Measurements from ENCODE around the gene STX4.

STX4 gene

GRCh38 chr16:31079342-31079944 lies 46.1 kb downstream of the STX4 start:
- TF ChIP-seq, protein P1, sequence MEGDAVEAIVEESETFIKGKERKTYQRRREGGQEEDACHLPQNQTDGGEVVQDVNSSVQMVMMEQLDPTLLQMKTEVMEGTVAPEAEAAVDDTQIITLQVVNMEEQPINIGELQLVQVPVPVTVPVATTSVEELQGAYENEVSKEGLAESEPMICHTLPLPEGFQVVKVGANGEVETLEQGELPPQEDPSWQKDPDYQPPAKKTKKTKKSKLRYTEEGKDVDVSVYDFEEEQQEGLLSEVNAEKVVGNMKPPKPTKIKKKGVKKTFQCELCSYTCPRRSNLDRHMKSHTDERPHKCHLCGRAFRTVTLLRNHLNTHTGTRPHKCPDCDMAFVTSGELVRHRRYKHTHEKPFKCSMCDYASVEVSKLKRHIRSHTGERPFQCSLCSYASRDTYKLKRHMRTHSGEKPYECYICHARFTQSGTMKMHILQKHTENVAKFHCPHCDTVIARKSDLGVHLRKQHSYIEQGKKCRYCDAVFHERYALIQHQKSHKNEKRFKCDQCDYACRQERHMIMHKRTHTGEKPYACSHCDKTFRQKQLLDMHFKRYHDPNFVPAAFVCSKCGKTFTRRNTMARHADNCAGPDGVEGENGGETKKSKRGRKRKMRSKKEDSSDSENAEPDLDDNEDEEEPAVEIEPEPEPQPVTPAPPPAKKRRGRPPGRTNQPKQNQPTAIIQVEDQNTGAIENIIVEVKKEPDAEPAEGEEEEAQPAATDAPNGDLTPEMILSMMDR (IDR thresholded peaks at IDR 0.05) = no peak
- Histone ChIP-seq H3K9me3 (no peaks in the 10 kb centered on the region), H3K36me3 (peaks cover 84% of the 10 kb centered on the region), H3K27ac (peak overlapping the region; percentile 71), H3K27me3 (no peaks in the 10 kb centered on the region), H3K4me3 (ENCODE audit: low read depth in 1 of 2, low read length in 1 of 2) (no peak overlapping the region), H3K4me1 (ENCODE audit: control insufficient read depth in 1 of 2, insufficient read depth in 1 of 2, low read depth in 1 of 2, low read length in 1 of 2) (peaks cover 30% of the 10 kb centered on the region in 2 experiments)

DNA sequence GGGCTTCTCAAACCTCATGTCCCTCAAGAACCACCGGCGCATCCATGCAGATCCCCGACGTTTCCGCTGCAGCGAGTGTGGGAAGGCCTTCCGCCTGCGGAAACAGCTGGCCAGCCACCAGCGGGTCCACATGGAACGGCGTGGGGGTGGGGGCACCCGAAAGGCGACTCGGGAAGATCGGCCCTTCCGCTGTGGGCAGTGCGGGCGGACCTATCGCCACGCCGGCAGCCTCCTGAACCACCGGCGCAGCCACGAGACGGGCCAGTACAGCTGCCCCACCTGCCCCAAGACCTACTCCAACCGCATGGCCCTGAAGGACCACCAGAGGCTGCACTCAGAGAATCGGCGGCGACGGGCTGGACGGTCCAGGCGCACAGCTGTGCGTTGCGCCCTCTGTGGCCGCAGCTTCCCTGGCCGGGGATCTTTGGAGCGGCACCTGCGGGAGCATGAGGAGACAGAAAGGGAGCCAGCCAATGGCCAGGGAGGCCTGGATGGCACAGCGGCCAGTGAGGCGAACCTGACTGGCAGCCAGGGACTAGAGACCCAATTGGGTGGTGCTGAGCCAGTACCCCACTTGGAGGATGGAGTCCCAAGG lies 46.8 kb downstream of the STX4 start:
- no peaks in the 10 kb centered on the region for H3K9me3 ChIP-seq
- peaks cover 23 to 24% of the 10 kb centered on the region in 2 experiments for H3K4me1 ChIP-seq (ENCODE audit: control insufficient read depth in 1 of 2, insufficient read depth in 1 of 2, low read depth in 1 of 2, low read length in 1 of 2)
- TF ChIP-seq, protein P1 (IDR thresholded peaks at IDR 0.05) = no peak
- peaks cover 91% of the 10 kb centered on the region for H3K36me3 ChIP-seq
- H3K4me3 ChIP-seq (ENCODE audit: low read depth in 1 of 2, low read length in 1 of 2) = no peak overlapping the region
- peak overlapping the region; percentile 71 for H3K27ac ChIP-seq
- no peaks in the 10 kb centered on the region for H3K27me3 ChIP-seq

DNA sequence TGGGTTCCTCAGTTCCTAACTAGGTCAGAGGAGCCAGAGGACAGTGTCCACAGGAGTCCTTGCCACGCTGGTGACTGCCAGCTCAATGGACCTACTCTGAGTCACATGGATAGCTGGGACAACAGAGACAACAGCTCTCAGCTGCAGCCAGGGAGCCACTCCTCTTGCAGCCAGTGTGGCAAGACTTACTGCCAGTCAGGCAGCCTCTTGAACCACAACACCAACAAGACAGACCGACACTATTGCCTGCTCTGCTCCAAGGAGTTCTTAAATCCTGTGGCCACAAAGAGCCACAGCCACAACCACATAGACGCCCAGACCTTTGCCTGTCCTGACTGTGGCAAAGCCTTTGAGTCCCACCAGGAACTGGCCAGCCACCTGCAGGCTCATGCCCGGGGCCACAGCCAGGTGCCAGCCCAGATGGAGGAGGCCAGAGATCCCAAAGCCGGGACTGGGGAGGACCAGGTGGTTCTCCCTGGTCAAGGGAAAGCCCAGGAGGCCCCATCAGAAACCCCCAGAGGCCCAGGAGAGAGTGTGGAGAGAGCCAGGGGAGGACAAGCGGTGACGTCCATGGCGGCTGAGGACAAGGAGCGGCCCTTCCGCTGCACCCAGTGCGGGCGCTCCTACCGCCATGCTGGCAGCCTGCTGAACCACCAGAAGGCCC lies 47.5 kb downstream of the STX4 start:
- Histone ChIP-seq H3K27ac (peak overlapping the region; percentile 71), H3K27me3 (no peaks in the 10 kb centered on the region), H3K4me3 (ENCODE audit: low read depth in 1 of 2, low read length in 1 of 2) (no peak overlapping the region), H3K4me1 (ENCODE audit: control insufficient read depth in 1 of 2, insufficient read depth in 1 of 2, low read depth in 1 of 2, low read length in 1 of 2) (peaks cover 16 to 19% of the 10 kb centered on the region in 2 experiments), H3K36me3 (peaks cover 97% of the 10 kb centered on the region), H3K9me3 (no peaks in the 10 kb centered on the region)
- TF ChIP-seq, protein P1 (IDR thresholded peaks at IDR 0.05) = no peak

- Histone ChIP-seq H3K36me3 (peaks cover 99% of the 10 kb centered on the region), H3K9me3 (no peaks in the 10 kb centered on the region), H3K4me3 (ENCODE audit: low read depth in 1 of 2, low read length in 1 of 2) (no peak overlapping the region), H3K27ac (peak overlapping the region; percentile 38), H3K4me1 (ENCODE audit: control insufficient read depth in 1 of 2, insufficient read depth in 1 of 2, low read depth in 1 of 2, low read length in 1 of 2) (peaks cover 16 to 19% of the 10 kb centered on the region in 2 experiments), H3K27me3 (no peaks in the 10 kb centered on the region)
- TF ChIP-seq, protein P1 (IDR thresholded peaks at IDR 0.05) = no peak
These were observed 48.3 kb downstream of the STX4 start for GRCh38 chr16:31081428-31082351.

DNA sequence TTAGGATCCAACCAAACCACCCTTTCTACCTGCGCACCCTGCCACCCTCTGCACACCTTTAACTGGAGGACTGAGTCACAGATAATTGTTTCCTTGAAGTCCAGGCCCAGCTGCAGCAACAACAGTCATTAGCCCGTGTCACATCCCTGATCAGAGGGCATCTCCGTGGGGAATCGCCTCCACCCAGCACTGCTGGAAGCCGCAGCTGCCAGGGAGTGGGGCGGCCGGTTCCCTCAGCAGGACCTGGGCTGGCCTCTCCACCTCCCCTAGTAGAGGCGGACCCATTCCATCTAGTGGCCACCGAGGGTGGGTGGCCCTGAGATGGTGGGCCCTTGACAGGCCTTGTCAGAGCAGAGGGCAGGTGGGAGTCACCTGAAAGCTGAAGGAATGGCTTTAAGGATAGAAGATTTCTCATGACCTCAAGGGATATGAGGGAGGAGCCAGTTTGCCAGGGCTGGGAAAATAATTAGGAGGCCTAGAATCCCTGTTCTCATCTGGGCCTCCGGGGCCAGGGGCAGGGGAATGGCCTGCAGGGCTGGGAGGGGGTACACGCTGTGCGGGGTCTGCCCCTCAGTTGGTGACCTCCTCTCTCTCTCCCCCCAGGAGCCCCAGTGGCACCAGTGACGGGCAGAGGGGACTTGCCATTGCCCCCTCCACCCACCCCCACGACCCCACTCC lies 49.1 kb downstream of the STX4 start:
- Histone ChIP-seq H3K36me3 (peaks cover 99% of the 10 kb centered on the region), H3K27me3 (no peaks in the 10 kb centered on the region), H3K4me1 (ENCODE audit: control insufficient read depth in 1 of 2, insufficient read depth in 1 of 2, low read depth in 1 of 2, low read length in 1 of 2) (peaks cover 16 to 19% of the 10 kb centered on the region in 2 experiments), H3K4me3 (ENCODE audit: low read depth in 1 of 2, low read length in 1 of 2) (no peak overlapping the region), H3K9me3 (no peaks in the 10 kb centered on the region), H3K27ac (peak overlapping the region; percentile 38)
- TF ChIP-seq, protein P1 (IDR thresholded peaks at IDR 0.05) = no peak
